ENCODE data around the gene MAST4. TPM values are rescaled to one million over a fixed set of nuclear protein-coding genes. Genes with fewer than 3 reads are reported as not detected.

The MAST4 gene
- total and polyA plus RNA-seq, 2 of the 8 experiments (the other 6 are each of a cell fraction or from before 2014, with no cell fraction given): 1.5 to 2.6 TPM

GRCh38 chr5:67142816-67143215 is 546.6 kb downstream of the MAST4 start (continued):
- TF ChIP-seq, protein P1, sequence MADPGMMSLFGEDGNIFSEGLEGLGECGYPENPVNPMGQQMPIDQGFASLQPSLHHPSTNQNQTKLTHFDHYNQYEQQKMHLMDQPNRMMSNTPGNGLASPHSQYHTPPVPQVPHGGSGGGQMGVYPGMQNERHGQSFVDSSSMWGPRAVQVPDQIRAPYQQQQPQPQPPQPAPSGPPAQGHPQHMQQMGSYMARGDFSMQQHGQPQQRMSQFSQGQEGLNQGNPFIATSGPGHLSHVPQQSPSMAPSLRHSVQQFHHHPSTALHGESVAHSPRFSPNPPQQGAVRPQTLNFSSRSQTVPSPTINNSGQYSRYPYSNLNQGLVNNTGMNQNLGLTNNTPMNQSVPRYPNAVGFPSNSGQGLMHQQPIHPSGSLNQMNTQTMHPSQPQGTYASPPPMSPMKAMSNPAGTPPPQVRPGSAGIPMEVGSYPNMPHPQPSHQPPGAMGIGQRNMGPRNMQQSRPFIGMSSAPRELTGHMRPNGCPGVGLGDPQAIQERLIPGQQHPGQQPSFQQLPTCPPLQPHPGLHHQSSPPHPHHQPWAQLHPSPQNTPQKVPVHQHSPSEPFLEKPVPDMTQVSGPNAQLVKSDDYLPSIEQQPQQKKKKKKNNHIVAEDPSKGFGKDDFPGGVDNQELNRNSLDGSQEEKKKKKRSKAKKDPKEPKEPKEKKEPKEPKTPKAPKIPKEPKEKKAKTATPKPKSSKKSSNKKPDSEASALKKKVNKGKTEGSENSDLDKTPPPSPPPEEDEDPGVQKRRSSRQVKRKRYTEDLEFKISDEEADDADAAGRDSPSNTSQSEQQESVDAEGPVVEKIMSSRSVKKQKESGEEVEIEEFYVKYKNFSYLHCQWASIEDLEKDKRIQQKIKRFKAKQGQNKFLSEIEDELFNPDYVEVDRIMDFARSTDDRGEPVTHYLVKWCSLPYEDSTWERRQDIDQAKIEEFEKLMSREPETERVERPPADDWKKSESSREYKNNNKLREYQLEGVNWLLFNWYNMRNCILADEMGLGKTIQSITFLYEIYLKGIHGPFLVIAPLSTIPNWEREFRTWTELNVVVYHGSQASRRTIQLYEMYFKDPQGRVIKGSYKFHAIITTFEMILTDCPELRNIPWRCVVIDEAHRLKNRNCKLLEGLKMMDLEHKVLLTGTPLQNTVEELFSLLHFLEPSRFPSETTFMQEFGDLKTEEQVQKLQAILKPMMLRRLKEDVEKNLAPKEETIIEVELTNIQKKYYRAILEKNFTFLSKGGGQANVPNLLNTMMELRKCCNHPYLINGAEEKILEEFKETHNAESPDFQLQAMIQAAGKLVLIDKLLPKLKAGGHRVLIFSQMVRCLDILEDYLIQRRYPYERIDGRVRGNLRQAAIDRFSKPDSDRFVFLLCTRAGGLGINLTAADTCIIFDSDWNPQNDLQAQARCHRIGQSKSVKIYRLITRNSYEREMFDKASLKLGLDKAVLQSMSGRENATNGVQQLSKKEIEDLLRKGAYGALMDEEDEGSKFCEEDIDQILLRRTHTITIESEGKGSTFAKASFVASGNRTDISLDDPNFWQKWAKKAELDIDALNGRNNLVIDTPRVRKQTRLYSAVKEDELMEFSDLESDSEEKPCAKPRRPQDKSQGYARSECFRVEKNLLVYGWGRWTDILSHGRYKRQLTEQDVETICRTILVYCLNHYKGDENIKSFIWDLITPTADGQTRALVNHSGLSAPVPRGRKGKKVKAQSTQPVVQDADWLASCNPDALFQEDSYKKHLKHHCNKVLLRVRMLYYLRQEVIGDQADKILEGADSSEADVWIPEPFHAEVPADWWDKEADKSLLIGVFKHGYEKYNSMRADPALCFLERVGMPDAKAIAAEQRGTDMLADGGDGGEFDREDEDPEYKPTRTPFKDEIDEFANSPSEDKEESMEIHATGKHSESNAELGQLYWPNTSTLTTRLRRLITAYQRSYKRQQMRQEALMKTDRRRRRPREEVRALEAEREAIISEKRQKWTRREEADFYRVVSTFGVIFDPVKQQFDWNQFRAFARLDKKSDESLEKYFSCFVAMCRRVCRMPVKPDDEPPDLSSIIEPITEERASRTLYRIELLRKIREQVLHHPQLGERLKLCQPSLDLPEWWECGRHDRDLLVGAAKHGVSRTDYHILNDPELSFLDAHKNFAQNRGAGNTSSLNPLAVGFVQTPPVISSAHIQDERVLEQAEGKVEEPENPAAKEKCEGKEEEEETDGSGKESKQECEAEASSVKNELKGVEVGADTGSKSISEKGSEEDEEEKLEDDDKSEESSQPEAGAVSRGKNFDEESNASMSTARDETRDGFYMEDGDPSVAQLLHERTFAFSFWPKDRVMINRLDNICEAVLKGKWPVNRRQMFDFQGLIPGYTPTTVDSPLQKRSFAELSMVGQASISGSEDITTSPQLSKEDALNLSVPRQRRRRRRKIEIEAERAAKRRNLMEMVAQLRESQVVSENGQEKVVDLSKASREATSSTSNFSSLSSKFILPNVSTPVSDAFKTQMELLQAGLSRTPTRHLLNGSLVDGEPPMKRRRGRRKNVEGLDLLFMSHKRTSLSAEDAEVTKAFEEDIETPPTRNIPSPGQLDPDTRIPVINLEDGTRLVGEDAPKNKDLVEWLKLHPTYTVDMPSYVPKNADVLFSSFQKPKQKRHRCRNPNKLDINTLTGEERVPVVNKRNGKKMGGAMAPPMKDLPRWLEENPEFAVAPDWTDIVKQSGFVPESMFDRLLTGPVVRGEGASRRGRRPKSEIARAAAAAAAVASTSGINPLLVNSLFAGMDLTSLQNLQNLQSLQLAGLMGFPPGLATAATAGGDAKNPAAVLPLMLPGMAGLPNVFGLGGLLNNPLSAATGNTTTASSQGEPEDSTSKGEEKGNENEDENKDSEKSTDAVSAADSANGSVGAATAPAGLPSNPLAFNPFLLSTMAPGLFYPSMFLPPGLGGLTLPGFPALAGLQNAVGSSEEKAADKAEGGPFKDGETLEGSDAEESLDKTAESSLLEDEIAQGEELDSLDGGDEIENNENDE (IDR thresholded peaks at IDR 0.05; ENCODE audit: insufficient replicate concordance, low read length): no peak
- TF ChIP-seq, protein P2, sequence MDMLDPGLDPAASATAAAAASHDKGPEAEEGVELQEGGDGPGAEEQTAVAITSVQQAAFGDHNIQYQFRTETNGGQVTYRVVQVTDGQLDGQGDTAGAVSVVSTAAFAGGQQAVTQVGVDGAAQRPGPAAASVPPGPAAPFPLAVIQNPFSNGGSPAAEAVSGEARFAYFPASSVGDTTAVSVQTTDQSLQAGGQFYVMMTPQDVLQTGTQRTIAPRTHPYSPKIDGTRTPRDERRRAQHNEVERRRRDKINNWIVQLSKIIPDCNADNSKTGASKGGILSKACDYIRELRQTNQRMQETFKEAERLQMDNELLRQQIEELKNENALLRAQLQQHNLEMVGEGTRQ (IDR thresholded peaks at IDR 0.05; ENCODE audit: low read length): no peak
- TF ChIP-seq TAF7 (optimal IDR thresholded peaks at IDR 0.05; ENCODE audit: borderline replicate concordance, low read depth, low read length) (no peak), SUZ12 (IDR thresholded peaks at IDR 0.05; ENCODE audit: low read length) (no peak)

Measured in H1 (cell line).